ENCODE data around the gene CRP.
"Not testable (repeated sequence)": the region's sequence is repeated elsewhere in the genome, so short reads cannot be mapped to it uniquely, and the experiment has no call there.

CRP gene, protein sequence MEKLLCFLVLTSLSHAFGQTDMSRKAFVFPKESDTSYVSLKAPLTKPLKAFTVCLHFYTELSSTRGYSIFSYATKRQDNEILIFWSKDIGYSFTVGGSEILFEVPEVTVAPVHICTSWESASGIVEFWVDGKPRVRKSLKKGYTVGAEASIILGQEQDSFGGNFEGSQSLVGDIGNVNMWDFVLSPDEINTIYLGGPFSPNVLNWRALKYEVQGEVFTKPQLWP

DNA sequence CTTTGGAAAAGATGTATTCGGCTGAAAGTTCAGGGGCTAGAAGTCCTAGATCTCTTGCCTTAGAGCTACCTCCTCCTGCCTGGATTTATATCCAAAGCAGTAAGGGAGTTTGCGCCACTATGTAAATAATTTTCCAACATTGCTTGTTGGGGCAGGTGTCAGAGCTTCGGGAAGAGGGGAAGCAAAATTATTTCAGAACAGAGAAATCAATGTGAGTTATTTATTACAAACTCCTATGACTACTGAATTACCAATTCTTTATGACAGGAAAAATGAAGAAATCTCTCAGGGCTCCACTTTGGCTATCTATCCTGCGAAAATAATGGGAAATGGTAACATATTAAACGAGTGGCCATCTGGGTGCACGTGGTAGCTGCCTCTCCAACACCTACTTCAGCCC lies at the start of gene CRP:
Gene CRP, minus strand, starts transcription at position 61 of the 400 bp plus-strand sequence. CDS start 104 bp downstream, outside the sequence.
- no peak for DNase-seq (ENCODE audit: low read depth)

DNA sequence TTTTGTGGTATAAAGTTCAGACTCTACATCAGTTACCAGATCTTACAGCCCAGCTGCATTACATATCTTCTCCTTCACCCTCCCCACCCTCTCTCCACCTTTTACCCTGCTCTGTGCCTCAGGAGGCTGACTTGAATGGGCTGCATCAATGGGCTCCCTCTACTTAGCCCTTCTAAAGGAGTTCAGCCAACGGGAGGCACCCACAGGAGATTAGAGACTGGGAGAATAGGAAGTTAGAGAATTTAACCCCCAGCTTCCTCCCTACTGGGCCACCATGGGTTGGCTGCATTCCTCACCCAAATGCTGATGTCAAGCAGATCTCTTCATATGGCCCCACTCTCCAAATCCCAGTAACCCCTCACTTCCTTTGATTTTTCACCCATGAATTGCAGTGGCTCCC lies 49.3 kb upstream of the CRP start:
- no peak for DNase-seq (ENCODE audit: low read depth)

DNA sequence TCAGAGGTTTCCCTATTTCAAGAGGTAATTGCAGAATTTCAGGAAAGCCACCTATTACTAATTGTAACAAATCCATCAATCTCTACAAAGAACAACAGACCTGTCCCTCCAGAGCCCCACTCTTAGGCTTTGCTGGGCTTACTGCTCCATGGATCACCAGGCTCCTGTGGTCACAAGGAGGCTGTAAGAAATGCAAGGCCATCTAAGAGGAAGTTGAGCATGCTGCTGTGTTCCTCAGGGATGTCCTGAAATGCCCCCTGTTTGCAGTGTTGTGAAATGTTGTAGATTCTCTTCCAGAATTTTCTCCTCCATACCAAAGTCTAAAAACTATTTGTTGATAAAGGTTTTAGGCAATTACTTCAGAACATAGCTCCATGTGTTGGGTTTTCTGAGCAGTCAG lies 42.0 kb upstream of the CRP start:
- no peak for DNase-seq (ENCODE audit: low read depth)

DNA sequence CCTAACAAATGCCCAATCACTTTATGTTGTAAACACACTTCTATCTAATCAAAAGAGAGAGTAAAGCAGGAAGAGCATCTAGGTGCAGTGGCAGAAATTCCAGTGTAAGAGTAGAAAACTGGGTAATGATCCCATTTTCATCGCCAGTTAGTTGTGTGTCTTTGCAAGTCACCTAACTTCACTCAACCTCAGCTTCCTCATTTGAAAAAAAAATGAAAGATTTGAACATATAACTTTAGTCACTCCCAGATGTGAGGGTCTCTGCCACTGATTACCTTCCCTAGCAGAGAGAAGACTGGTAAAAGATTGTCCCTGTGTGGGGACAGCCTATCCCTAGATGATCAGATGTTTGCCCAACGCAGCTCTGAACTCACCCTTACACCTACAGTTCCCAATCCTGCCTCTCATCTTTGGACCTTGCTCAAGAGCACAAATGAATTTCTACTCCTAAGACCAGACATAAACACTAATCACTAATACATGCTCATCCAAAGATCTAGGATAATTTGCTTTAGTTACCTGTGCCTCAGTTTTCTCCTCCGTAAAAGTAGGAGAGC lies 41.1 kb upstream of the CRP start:
- no peak for DNase-seq (ENCODE audit: low read depth)

DNA sequence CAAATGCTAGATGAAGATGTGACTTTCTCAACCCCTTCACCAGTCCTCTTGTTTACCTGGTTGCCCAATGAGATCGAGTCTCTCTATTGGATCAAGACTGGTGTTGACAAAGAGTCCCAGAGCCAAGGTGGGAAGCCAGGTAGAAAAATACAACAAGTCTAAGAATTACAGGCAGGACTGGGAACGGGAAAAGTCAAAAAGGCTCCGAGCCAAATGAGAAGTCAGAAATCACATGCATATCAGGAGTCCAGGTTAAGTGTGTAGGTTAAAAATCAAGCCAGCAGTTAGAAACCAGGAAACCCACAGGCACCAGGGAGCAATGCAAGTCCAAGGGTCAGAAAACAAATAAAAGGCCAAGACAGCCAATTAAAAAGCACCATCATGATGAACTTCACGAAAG lies 39.0 kb upstream of the CRP start:
- no peak for DNase-seq (ENCODE audit: low read depth)

DNA sequence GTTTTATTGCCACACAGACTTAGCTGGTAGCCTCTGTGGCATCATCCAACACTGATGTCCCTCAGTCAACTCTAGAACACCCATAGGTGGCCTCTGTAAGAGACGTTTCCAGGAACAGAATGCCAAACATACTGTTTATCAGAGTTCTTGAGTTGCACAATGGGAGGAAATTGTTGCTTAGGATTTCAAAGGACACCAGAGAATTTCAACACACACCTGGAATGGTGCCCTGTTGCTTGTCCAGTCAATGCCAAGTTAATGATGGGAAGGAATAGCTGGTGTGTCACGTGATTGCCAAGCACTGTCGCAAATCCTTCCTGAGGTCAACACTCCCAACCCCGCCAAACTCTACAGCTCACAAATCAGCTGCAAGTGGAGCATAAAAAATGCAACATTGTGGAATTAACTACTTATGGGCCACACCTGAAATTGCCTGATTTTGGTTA lies 37.8 kb upstream of the CRP start:
- DNase-seq (ENCODE audit: low read depth): no peak

DNA sequence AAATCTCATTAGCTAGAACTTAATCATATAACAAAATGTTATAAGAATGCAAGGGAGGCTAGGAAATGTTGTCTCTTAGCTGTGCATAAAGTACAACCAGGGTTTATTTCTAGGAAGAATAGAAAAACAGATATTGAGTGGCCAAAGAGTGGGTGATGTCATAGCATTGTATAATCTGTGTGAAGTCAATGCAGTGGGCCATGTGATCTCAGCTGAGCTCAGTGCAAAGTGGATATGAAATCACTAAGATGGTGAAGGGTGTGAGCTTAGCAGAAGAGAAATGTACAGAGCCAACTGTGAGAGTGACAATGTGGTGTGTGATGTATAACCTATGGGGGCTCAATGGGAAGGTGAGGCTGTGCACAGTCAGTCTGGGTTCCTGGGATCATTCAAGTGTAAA lies 36.6 kb upstream of the CRP start:
- DNase-seq (ENCODE audit: low read depth): no peak

DNA sequence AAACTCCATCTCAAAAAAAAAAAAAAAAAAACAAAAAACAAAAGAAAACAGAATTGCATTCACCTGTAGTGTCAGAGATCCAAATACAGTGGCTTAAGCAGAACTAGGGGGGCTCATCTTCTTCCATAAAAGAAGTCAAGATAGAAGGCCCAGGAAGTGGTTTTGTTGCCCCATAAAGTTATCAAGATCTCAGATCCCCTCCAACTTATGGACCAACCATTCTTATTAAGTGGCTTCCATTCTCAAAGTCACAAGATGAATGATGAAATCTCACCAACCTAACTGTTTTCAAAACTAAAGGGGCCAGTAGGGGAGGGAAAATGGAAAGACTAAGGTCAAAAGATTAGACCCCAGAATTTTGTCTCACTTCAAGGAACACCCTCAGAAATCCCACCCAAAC lies 36.2 kb upstream of the CRP start:
- no peak for DNase-seq (ENCODE audit: low read depth)

DNA sequence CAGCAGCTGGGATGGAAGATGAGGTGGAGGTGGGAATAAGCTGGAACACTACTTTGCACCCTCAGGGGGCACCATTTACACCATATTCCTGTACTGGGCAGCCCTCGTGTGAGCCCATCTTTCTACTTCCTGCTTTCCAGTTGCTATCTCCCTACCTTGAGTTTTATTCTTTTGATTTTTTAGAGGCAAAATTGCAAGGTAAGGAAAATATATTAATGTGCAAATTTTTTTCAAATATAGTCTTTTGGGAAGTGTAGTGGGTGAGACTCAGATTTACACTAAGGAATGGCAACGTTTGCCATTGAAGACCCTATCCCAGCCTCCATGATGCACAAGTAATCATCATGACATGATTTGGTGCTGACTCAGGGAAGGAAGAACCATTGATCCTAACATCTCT lies 35.2 kb upstream of the CRP start:
- no peak for DNase-seq (ENCODE audit: low read depth)

DNA sequence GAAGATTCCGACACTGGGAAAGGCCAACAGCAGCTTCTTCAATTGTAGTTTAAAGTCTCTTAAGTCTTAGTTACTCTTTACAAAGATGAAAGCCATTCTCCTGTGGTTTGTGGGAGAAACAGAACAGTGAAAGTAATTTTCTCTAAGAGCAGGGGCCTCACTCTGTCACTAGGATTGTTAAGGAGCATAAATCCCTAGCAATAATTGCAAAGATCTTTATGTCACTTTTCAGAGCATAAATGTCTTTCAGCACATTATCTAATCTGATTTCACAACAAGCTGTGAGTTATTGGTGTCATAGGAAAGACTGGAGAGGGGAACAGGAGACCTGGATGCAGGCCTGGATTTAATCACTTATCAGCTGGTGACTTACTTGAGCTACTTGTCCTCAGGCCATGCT lies 34.0 kb upstream of the CRP start:
- DNase-seq (ENCODE audit: low read depth): no peak

DNA sequence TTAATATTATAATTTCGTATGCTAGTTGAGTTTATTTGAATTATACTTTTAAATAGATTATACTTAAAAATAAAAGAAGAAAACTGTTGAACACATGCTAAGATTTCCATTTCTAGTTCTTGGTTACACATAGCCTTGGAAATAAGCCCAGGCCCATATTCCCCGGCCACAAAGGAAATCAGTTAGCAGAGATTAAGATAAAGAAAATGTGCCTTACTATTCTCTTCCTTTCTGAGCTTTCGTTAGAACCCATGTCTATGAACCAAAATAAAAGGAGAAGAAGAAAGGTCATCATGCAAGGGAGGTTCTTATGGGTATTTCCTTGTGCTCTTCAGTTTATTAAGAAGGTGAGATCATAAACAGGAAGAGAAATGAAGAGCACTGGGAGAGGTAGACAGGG lies 32.3 kb upstream of the CRP start:
- DNase-seq (ENCODE audit: low read depth): no peak

DNA sequence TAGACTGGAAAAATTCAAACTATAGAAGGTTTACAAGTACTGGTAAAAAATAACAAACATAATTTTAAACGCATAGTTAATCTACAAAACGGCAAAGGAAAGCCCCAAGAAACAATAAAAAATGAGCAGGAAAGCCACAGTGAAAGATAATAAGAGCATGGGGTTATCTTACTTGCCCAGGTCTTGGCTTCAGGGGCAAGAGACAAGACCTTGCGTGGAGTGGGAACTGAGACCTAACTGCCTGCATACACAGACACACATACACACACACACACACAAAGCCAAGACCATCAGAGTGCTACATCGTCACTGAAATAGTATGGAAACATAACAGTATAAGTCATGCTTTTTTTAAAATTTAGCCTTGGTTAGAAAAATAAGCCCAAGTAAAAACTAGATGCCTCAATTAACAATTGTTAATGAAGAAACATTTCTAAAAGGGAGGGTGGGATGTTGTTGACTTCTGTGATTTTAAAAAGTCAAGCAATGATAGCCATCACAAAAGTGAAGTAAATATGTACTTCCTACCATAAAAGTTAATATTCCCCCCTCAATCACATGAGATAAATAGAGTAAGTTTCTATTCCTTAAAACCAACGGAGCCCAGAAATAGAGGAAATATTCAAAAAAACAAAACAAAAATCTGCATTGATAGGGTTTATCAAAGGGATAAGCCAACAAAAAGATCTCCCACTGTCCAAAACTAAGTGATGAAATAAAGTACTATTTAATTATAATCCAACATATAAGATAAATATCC lies 29.4 kb upstream of the CRP start:
- DNase-seq (ENCODE audit: low read depth): no peak

DNA sequence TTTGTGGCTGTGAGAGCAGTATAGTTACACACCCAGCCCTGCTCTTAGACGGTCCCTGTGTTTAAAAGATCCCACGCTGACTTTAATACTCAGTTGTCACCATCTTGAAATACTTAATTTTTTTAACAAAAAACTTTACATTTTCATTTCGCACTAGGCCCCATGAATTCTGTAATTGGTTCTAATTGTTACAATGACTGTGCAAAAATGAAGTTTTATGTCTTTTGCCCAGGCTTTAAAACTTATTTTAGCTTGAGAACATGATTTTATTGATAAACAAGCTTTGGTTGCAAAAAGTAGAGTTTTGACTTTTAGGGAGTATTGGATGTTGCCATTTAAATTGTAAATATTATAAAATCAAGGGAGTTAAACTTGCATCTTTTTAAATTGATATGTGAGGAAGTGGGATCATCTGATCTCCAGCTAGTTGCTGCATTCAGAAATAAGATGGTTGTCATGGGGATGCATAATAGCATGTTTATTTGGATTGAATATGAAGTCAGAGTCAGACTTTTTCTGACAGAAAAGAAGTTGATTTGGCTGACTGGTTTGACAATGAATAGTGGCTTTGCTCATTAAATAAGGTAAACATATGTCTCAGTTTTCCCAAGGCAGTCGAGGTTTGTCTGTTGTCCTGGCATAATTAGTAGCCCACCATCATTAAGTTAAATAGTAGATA lies 23.0 kb upstream of the CRP start:
- no peak for DNase-seq (ENCODE audit: low read depth)

DNA sequence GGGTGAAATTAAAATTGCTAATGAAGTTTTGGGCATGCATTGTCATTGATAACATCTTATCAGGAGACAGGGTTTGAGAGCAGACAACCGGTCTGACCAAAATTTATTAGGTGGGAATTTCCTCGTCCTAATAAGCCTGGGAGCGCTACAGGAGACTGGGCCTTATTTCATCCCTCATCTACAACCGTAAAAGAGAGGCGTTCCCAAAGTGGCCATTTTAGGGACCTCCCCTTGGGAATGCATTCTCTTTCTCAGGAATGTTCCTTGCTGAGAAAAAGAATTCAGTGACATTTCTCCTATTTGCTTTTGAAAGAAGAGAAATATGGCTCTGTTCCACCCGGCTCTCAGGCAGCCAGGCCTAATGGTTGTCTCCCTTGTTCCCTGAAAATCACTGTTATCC lies 8.8 kb upstream of the CRP start:
- DNase-seq (ENCODE audit: low read depth): not testable (repeated sequence)

DNA sequence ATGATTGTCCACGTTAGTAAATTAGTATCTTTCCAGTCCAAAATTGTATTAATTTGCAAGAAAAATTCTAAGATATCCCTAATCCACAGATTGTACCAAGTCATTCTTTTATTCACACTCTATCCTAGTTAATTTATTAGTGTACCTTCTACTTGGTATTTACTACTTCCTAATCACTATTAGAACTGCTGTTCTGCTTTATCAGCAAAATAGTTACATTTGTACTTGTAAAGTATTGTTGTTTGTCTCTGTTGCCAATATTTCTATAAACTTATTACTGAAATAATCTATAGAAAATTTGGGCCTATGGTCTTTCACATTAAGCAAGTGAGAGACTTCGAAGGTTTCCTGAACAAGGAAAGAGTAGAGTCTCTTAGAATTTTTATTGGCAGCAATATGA lies 5.6 kb upstream of the CRP start:
- DNase-seq (ENCODE audit: low read depth): no peak

DNA sequence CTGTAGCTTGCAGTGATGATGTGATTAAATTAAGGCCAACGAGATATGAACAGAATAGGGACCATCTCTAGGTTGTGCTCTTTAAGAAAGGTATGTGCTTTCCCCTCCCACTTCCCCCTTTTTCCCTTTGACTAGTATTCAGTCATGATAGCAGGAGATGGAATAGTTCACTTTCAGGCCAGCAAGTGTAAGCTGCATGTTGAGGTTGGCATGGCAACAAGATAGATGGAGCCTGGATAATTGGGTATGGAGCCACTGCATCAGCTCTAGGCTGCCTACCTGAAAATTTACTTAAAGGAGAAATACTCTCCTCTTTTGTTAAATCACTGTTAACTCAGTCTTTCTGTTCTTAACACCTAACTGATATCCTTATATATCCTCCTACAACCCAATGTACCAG lies 1.5 kb upstream of the CRP start:
- no peak for DNase-seq (ENCODE audit: low read depth)

DNA sequence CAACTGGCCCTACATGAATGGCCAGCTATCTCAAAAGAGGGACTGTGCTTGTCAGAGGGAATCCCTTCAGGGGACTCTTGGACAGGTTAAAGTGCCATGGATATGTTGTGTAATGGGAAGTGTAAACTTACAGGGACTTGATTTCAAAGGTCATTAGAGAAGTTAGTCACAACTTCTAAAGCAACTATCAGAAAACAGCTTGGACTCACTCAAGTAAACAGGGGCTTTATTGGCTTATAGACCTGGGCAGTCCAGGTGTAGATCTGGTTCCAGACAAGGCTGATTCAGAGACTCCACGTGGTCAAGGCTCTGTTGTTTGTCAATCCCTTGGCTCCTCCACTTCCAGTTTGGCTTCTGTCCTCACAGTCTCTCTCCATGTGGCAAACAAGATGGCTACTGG lies 2.3 kb downstream of the CRP start:
- DNase-seq (ENCODE audit: low read depth): no peak

DNA sequence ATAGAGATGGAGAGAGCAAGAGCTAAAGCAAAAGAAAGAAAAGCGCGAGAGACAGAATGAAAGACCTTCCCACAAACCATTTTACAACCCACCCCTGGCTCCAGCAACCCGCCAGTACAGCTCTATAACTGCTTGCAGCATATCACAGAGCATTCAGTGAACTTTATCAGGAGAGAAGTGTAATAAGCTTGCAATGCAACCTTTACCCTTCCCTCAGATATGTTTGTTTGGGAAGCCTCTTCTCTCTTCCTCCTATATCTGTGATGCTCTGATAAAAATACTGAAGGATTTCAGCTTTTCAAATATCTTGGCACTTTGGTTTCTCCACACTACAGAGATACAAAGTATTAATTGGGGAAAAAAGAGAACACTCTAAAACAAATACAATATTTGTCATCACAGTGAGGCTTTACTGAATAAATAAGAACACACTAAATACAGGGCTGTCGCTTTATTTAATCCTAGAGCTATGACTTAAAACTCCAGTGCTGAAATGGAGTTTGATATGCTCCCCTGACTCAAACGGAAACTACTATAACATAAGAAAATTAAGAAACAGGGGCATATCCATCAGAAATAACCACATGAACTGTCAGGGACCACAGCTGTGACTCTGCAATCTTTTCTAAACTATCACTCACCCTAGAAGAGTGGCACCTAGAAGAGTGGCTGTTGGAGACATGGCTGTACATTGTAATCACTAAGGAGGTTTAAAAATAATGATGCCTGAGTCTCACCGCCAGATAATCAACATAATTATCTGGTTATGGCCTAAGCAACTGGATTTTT lies 6.7 kb downstream of the CRP start:
- no peak for DNase-seq (ENCODE audit: low read depth)

DNA sequence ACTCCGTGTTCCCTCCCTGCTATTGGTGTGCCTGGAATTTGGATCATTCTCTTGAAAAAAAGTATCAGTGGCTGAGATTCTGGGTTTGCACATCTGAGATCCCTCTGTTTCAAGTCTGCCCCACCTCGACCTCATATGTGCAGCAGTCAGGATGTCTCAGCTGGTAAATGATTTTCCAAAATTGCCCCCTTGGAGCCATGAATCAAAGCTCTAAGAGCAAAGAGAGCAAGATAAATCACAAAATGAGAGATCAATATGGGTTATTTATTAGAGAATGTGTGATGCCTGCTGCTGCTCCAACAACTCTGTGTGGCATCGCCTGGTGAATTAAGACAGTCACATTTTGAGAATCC lies 8.5 kb downstream of the CRP start:
- DNase-seq (ENCODE audit: low read depth): no peak

DNA sequence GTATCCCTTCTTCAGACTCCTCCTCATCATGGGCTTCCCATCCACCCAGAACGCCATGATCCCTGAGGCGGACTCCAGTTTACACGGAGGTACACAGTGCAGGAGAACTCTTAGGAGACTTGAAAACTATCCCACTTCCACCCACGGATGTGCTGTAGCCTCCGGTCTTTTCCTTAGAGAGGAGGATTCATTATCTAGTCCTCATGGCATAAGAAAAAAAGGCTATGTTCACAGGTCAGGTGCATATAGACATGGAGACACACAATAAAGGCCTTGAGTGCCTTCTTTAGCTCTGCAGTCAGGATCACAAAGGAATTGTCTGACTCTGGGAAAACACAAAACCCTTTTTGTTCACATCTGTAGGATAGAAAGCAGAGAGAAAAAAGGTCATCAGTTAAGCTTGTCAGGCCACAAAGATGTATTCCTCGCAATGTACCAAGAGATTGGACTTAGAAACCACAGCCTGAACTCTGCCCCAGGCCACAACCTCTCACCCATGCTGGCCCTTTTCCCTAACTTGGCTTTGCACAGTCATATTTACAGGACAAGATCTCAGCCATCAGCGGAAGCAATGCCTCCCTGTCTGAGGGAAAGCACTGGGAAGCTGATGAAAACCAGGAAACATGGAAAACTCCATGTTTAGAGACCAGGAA lies 9.0 kb downstream of the CRP start:
- no peak for DNase-seq (ENCODE audit: low read depth)

DNA sequence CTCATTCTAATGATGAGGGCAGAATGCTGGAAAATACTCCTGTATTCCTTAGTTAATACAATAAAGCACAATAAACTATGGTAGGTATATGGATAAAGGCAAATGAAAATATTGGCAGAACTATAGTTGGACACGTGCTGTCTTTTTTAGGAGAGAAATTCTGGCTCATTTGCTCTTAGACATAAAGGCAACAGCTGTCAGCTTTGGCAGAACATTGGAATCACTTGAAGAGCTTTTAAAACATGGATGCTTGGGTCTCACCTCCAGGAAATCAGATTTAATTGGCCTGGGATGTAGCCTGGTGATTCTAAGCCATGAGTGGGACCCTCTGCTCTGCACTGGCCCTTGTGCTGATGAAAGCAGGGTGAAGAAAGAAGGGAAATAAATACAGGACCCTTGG lies 9.9 kb downstream of the CRP start:
- DNase-seq (ENCODE audit: low read depth): no peak

DNA sequence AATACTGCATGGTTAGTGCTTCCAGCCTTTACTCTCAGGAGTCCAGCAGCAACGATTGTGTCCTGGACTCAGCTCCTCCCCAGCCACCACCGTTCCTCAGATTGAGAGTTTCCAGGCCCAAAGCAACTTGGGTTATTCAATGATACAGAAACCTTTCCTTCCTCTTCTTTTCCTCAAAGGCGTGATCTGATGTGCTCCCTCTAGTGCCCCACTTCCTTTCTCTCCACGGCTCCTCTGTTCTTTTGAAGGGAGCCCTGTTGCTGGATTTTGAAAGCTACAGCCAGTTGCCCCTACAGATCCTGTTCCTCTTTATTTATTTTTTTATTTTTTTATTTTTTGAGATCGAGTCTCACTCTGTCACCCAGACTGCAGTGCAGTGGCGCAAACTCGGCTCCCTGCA lies 14.1 kb downstream of the CRP start:
- DNase-seq (ENCODE audit: low read depth): no peak
